GM12878 (cell line): Measurements from ENCODE around the gene AP5B1. TPM values are rescaled to one million over a fixed set of nuclear protein-coding genes. Genes with fewer than 3 reads are reported as not detected.

Source experiments
- ATF2 ChIP-seq: IDR thresholded peaks from 2 replicates; pipeline ENCODE4 v1.6.1; 2012; ENCODE audit warnings: low read length, inconsistent platforms
- CEBPZ ChIP-seq: fragments of 150-350 bp; IDR thresholded peaks from 2 replicates; pipeline ENCODE4 v1.6.1; 2016; ENCODE audit warnings: low read depth, low read length
- IKZF2 ChIP-seq, 2 experiments: fragments of 450-650 bp; IDR thresholded peaks; 2 replicates each; pipeline ENCODE4 v1.6.1; 2017; ENCODE audit warnings: mild to moderate bottlenecking in 2 of 2, moderate library complexity in 2 of 2
- NBN ChIP-seq: fragments of 450-650 bp; IDR thresholded peaks from 2 replicates; pipeline ENCODE4 v1.6.1; 2016
- NFXL1 ChIP-seq: fragments of 450-650 bp; IDR thresholded peaks from 2 replicates; pipeline ENCODE4 v1.6.1; 2017; ENCODE audit warnings: antibody characterized with exemption, mild to moderate bottlenecking, borderline replicate concordance
- SRF ChIP-seq, 2 experiments: IDR thresholded peaks; 2 replicates each; pipeline ENCODE4 v1.6.1; 2011; ENCODE audit warnings: low read depth in 2 of 2, low read length in 2 of 2, mild to moderate bottlenecking in 1 of 2, moderate library complexity in 1 of 2
- SUPT20H ChIP-seq: IDR thresholded peaks from 2 replicates; pipeline ENCODE4 v1.6.1; 2011; ENCODE audit warnings: low read depth, mild to moderate bottlenecking, low read length, moderate library complexity, borderline replicate concordance; ENCODE audit not compliant: control insufficient read depth
- TAF1 ChIP-seq: IDR thresholded peaks from 2 replicates; pipeline ENCODE4 v1.6.1; 2011; ENCODE audit warnings: mild to moderate bottlenecking, low read depth, low read length, borderline replicate concordance
- TARDBP ChIP-seq: IDR thresholded peaks from 2 replicates; pipeline ENCODE4 v1.6.1; 2016; ENCODE audit warnings: borderline replicate concordance
- TCF12 ChIP-seq: IDR thresholded peaks from 2 replicates; pipeline ENCODE4 v1.6.1; 2011; ENCODE audit warnings: low read depth, mild to moderate bottlenecking, low read length
- USF1 ChIP-seq: IDR thresholded peaks from 2 replicates; pipeline ENCODE4 v1.6.1; 2011; ENCODE audit warnings: borderline replicate concordance, low read depth, mild to moderate bottlenecking, moderate library complexity, mixed read lengths, low read length; ENCODE audit not compliant: insufficient read depth; ENCODE audit errors: extremely low read length
- ZBED1 ChIP-seq: IDR thresholded peaks from 2 replicates; pipeline ENCODE4 v1.6.1; 2016; ENCODE audit warnings: borderline replicate concordance
- ZBTB4 ChIP-seq: fragments of 450-650 bp; formaldehyde crosslinking; IDR thresholded peaks from 2 replicates; pipeline ENCODE4 v1.4.0; 2022; ENCODE audit warnings: mild to moderate bottlenecking, moderate library complexity
- polyA plus RNA-seq, 11 experiments: library from polyadenylated mRNA; depleted of rRNA in 4 of 11; unstranded in 6 of 11; stranded (reverse) in 5 of 11; fragments of >200 nt; fragmentation: Nextera tagmentation in 4 of 11; fragmentation: Illumina TruSeq in 1 of 11; extraction: Ambion mirVana in 4 of 11; extraction: Trizol in 1 of 11; gene quantifications; 1 replicate in 1 of 11; 2 replicates in 10 of 11; pipeline versions ENCODE4 v1.2.1 to v1.2.3, GENCODE V29; 2011 to 2016; ENCODE audit warnings: inconsistent platforms in 2 of 11, missing spikeins in 2 of 11, low read depth in 1 of 11
- total RNA-seq, 4 experiments: library from RNA; depleted of rRNA in 3 of 4; stranded (reverse); fragments of >200 nt in 3 of 4; fragmentation: Illumina TruSeq in 1 of 4; extraction: Trizol in 1 of 4; gene quantifications; 2 replicates each; pipeline versions ENCODE4 v1.2.1 to v1.2.3, GENCODE V29; 2013 to 2021

Gene AP5B1
- total and polyA plus RNA-seq, 10 of the 15 experiments (the other 5 are each of a cell fraction or from before 2014, with no cell fraction given) = 0.47 to 13.1 (median 4.8) TPM

GRCh38 chr11:65798882-65799281 is 18.1 kb upstream of the AP5B1 start (continued):
- TF ChIP-seq USF1 = no peak
- no peak for TF ChIP-seq ATF2
- no peak for TF ChIP-seq NBN
- TF ChIP-seq SUPT20H = no peak
- no peak for TF ChIP-seq TARDBP
- no peak for TF ChIP-seq ZBED1
- no peak for TF ChIP-seq TAF1
- no peak for TF ChIP-seq ZBTB4 (CRISPR knock-in tag)
- TF ChIP-seq NFXL1 = no peak
- TF ChIP-seq IKZF2 (IDR thresholded peaks at IDR 0.05) = no peak
- no peak for TF ChIP-seq SRF (IDR thresholded peaks at IDR 0.05; ENCODE audit: low read depth in 2 of 2, low read length in 2 of 2)
- TF ChIP-seq CEBPZ = no peak
- no peak for TF ChIP-seq TCF12
